SK-N-MC (cell line): ENCODE measurements around the gene DUSP22.

Source experiments
- DNase-seq: peaks from one replicate; pipeline ENCODE4 v3.0.0-alpha.2; 2011; ENCODE audit warnings: low read depth, low spot score
- H3K27ac ChIP-seq: fragments of 200-600 bp; sonication (generic); 2 replicates; pipeline ENCODE4 v1.5.1; 2016; ENCODE audit warnings: mixed run types
- H3K36me3 ChIP-seq: fragments of 200-600 bp; sonication (generic); 2 replicates; pipeline ENCODE4 v1.6.1; 2017; ENCODE audit warnings: antibody characterized with exemption, low read length, mixed read lengths; ENCODE audit not compliant: insufficient read depth
- H3K4me3 ChIP-seq: fragments of 200-600 bp; sonication (generic); 2 replicates; pipeline ENCODE4 v1.5.1; 2016
- H3K9ac ChIP-seq: fragments of 200-600 bp; sonication (generic); 2 replicates; pipeline ENCODE4 v1.8.0; 2017; ENCODE audit warnings: mixed run types, mixed read lengths; ENCODE audit not compliant: insufficient read length
- H3K9me3 ChIP-seq: fragments of 200-600 bp; sonication (generic); 2 replicates; pipeline ENCODE4 v1.6.1; 2017; ENCODE audit warnings: low read depth, mild to moderate bottlenecking, antibody characterized with exemption, low read length, moderate library complexity, mixed read lengths
- EZH2 ChIP-seq: fragments of 200-600 bp; sonication (generic); IDR thresholded peaks from one replicate; pipeline ENCODE4 v1.6.1; 2017; ENCODE audit warnings: antibody characterized with exemption
- FOXP2 ChIP-seq: optimal IDR thresholded peaks from 2 replicates; pipeline ENCODE3; 2011; ENCODE audit warnings: mild to moderate bottlenecking, moderate library complexity; ENCODE audit not compliant: insufficient read depth; ENCODE audit errors: extremely low read length, control extremely low read depth
- POLR2AphosphoS5 ChIP-seq: IDR thresholded peaks from 2 replicates; pipeline ENCODE4 v1.6.1; 2012; ENCODE audit warnings: mild to moderate bottlenecking, low read depth, low read length, borderline replicate concordance

Gene DUSP22

GRCh38 chr6:255041-255750 is 37.1 kb upstream of the DUSP22 start:
- H3K4me3 ChIP-seq = no peak overlapping the region
- DNase-seq = no peak
- H3K9me3 ChIP-seq = no peaks in the 10 kb centered on the region
- H3K36me3 ChIP-seq = no peaks in the 10 kb centered on the region
- H3K27ac ChIP-seq = no peak overlapping the region
- TF ChIP-seq POLR2AphosphoS5 (no peak), FOXP2 (no peak), EZH2 (no peak)
- H3K9ac ChIP-seq = no peak overlapping the region

- no peaks in the 10 kb centered on the region for H3K36me3 ChIP-seq
- H3K4me3 ChIP-seq = no peak overlapping the region
- DNase-seq = no peak
- H3K9ac ChIP-seq = no peak overlapping the region
- H3K27ac ChIP-seq = no peak overlapping the region
- no peaks in the 10 kb centered on the region for H3K9me3 ChIP-seq
- no peak for TF ChIP-seq POLR2AphosphoS5
- TF ChIP-seq EZH2 = no peak
- no peak for TF ChIP-seq FOXP2
Observed at GRCh38 chr6:255751-256083, 36.6 kb upstream of the DUSP22 start.

- Histone ChIP-seq H3K4me3 (no peak overlapping the region), H3K9me3 (no peaks in the 10 kb centered on the region), H3K27ac (no peak overlapping the region), H3K9ac (no peak overlapping the region), H3K36me3 (no peaks in the 10 kb centered on the region)
- no peak for DNase-seq
- TF ChIP-seq EZH2 (no peak), POLR2AphosphoS5 (no peak), FOXP2 (no peak)
Observed at GRCh38 chr6:256169-256568, 36.1 kb upstream of the DUSP22 start.

GRCh38 chr6:257031-257725 is 35.1 kb upstream of the DUSP22 start:
- no peak overlapping the region for H3K27ac ChIP-seq
- TF ChIP-seq EZH2 (no peak), POLR2AphosphoS5 (no peak), FOXP2 (no peak)
- DNase-seq = no peak

GRCh38 chr6:257774-258173 is 34.5 kb upstream of the DUSP22 start:
- no peak for DNase-seq
- H3K27ac ChIP-seq = no peak overlapping the region
- H3K9ac ChIP-seq = no peak overlapping the region

More at GRCh38 chr6:257031-257725, 35.1 kb upstream of the DUSP22 start:
- Histone ChIP-seq H3K4me3 (no peak overlapping the region), H3K9me3 (no peaks in the 10 kb centered on the region), H3K36me3 (no peaks in the 10 kb centered on the region), H3K9ac (no peak overlapping the region)

GRCh38 chr6:259316-259715 is 33.0 kb upstream of the DUSP22 start:
- no peaks in the 10 kb centered on the region for H3K9me3 ChIP-seq
- TF ChIP-seq POLR2AphosphoS5 (no peak), FOXP2 (no peak), EZH2 (no peak)
- no peak overlapping the region for H3K27ac ChIP-seq
- H3K9ac ChIP-seq = no peak overlapping the region
- no peak overlapping the region for H3K4me3 ChIP-seq
- H3K36me3 ChIP-seq = no peaks in the 10 kb centered on the region
- no peak for DNase-seq

More at GRCh38 chr6:257774-258173, 34.5 kb upstream of the DUSP22 start:
- H3K36me3 ChIP-seq = no peaks in the 10 kb centered on the region
- TF ChIP-seq POLR2AphosphoS5 (no peak), EZH2 (no peak), FOXP2 (no peak)
- H3K4me3 ChIP-seq = no peak overlapping the region
- H3K9me3 ChIP-seq = no peaks in the 10 kb centered on the region

GRCh38 chr6:259901-260508 is 32.3 kb upstream of the DUSP22 start:
- DNase-seq = no peak
- Histone ChIP-seq H3K9me3 (no peaks in the 10 kb centered on the region), H3K27ac (no peak overlapping the region), H3K4me3 (no peak overlapping the region), H3K36me3 (no peaks in the 10 kb centered on the region), H3K9ac (no peak overlapping the region)
- TF ChIP-seq POLR2AphosphoS5 (no peak), FOXP2 (no peak), EZH2 (no peak)

GRCh38 chr6:264626-265025 is 27.7 kb upstream of the DUSP22 start:
- H3K27ac ChIP-seq = no peak overlapping the region
- DNase-seq = no peak
- H3K4me3 ChIP-seq = no peak overlapping the region
- no peak for TF ChIP-seq POLR2AphosphoS5
- TF ChIP-seq FOXP2 = no peak
- no peak for TF ChIP-seq EZH2
- H3K9ac ChIP-seq = no peak overlapping the region
- no peaks in the 10 kb centered on the region for H3K9me3 ChIP-seq
- no peaks in the 10 kb centered on the region for H3K36me3 ChIP-seq

- H3K27ac ChIP-seq = no peak overlapping the region
- no peak for TF ChIP-seq FOXP2
- no peak for TF ChIP-seq EZH2
- no peak for TF ChIP-seq POLR2AphosphoS5
- DNase-seq = no peak
- H3K9ac ChIP-seq = no peak overlapping the region
- no peak overlapping the region for H3K4me3 ChIP-seq
- H3K36me3 ChIP-seq = no peaks in the 10 kb centered on the region
- no peaks in the 10 kb centered on the region for H3K9me3 ChIP-seq
Observed at GRCh38 chr6:268394-268935, 23.8 kb upstream of the DUSP22 start.
